ENCODE results near the gene MYO9B.

MYO9B gene

GRCh38 chr19:17156296-17156946 lies 80.8 kb downstream of the MYO9B start:
- Histone ChIP-seq H3K27ac (ENCODE audit: low read length) (no peak overlapping the region), H2AFZ (ENCODE audit: low read depth, low read length) (no peak overlapping the region), H3K9ac (ENCODE audit: low read depth, low read length) (no peak overlapping the region), H3K79me2 (ENCODE audit: insufficient read depth, low read length) (no peaks in the 10 kb centered on the region), H3K36me3 (ENCODE audit: insufficient read depth, low read length) (peaks cover 82% of the 10 kb centered on the region), H4K20me1 (ENCODE audit: insufficient read depth, low read length) (no peaks in the 10 kb centered on the region), H3K9me3 (ENCODE audit: insufficient read depth, low read length, severe bottlenecking) (no peaks in the 10 kb centered on the region), H3K27me3 (ENCODE audit: insufficient read depth, low read length, poor library complexity) (no peaks in the 10 kb centered on the region), H3K4me2 (ENCODE audit: insufficient read depth, low read length) (no peak overlapping the region), H3K4me1 (ENCODE audit: insufficient read depth, low read length) (no peaks in the 10 kb centered on the region), H3K4me3 (ENCODE audit: low read depth in 1 of 2, low read length in 2 of 2) (no peak overlapping the region)
- DNase-seq (no peak), ATAC-seq (ENCODE audit: insufficient read depth, low read depth) (no peak)
- TF ChIP-seq CTCF (IDR thresholded peaks at IDR 0.05; ENCODE audit: borderline replicate concordance, extremely low read depth, low read length, poor library complexity, severe bottlenecking) (no peak), EZH2 (IDR thresholded peaks at IDR 0.05; ENCODE audit: borderline replicate concordance, low read depth, low read length, severe bottlenecking) (no peak)

- Histone ChIP-seq H3K79me2 (ENCODE audit: insufficient read depth, low read length) (no peaks in the 10 kb centered on the region), H3K27ac (ENCODE audit: low read length) (no peak overlapping the region), H4K20me1 (ENCODE audit: insufficient read depth, low read length) (no peaks in the 10 kb centered on the region), H3K4me2 (ENCODE audit: insufficient read depth, low read length) (no peak overlapping the region), H3K9ac (ENCODE audit: low read depth, low read length) (no peak overlapping the region), H3K36me3 (ENCODE audit: insufficient read depth, low read length) (peaks cover 81% of the 10 kb centered on the region), H3K27me3 (ENCODE audit: insufficient read depth, low read length, poor library complexity) (no peaks in the 10 kb centered on the region), H3K4me3 (ENCODE audit: low read depth in 1 of 2, low read length in 2 of 2) (no peak overlapping the region), H3K9me3 (ENCODE audit: insufficient read depth, low read length, severe bottlenecking) (no peaks in the 10 kb centered on the region), H2AFZ (ENCODE audit: low read depth, low read length) (no peak overlapping the region), H3K4me1 (ENCODE audit: insufficient read depth, low read length) (no peaks in the 10 kb centered on the region)
- no peak for ATAC-seq (ENCODE audit: insufficient read depth, low read depth)
- no peak for DNase-seq
- TF ChIP-seq EZH2 (IDR thresholded peaks at IDR 0.05; ENCODE audit: borderline replicate concordance, low read depth, low read length, severe bottlenecking) (no peak), CTCF (IDR thresholded peaks at IDR 0.05; ENCODE audit: borderline replicate concordance, extremely low read depth, low read length, poor library complexity, severe bottlenecking) (no peak)
These were observed 81.3 kb downstream of the MYO9B start for GRCh38 chr19:17156947-17157302.

GRCh38 chr19:17158584-17158983 lies 83.0 kb downstream of the MYO9B start:
- Histone ChIP-seq H3K79me2 (ENCODE audit: insufficient read depth, low read length) (no peaks in the 10 kb centered on the region), H3K4me3 (ENCODE audit: low read depth in 1 of 2, low read length in 2 of 2) (no peak overlapping the region), H3K9me3 (ENCODE audit: insufficient read depth, low read length, severe bottlenecking) (no peaks in the 10 kb centered on the region), H2AFZ (ENCODE audit: low read depth, low read length) (no peak overlapping the region), H3K36me3 (ENCODE audit: insufficient read depth, low read length) (peaks cover 84% of the 10 kb centered on the region), H3K9ac (ENCODE audit: low read depth, low read length) (no peak overlapping the region), H3K4me1 (ENCODE audit: insufficient read depth, low read length) (no peaks in the 10 kb centered on the region), H3K27me3 (ENCODE audit: insufficient read depth, low read length, poor library complexity) (no peaks in the 10 kb centered on the region), H4K20me1 (ENCODE audit: insufficient read depth, low read length) (no peaks in the 10 kb centered on the region), H3K27ac (ENCODE audit: low read length) (no peak overlapping the region), H3K4me2 (ENCODE audit: insufficient read depth, low read length) (no peak overlapping the region)
- TF ChIP-seq EZH2 (IDR thresholded peaks at IDR 0.05; ENCODE audit: borderline replicate concordance, low read depth, low read length, severe bottlenecking) (no peak), CTCF (IDR thresholded peaks at IDR 0.05; ENCODE audit: borderline replicate concordance, extremely low read depth, low read length, poor library complexity, severe bottlenecking) (no peak)
- no peak for ATAC-seq (ENCODE audit: insufficient read depth, low read depth)
- no peak for DNase-seq

Data from DND-41 (cell line).